ENCODE data around the gene VPS33B.
"Not testable (repeated sequence)": the region's sequence is repeated elsewhere in the genome, so short reads cannot be mapped to it uniquely, and the experiment has no call there.

Gene VPS33B

DNA sequence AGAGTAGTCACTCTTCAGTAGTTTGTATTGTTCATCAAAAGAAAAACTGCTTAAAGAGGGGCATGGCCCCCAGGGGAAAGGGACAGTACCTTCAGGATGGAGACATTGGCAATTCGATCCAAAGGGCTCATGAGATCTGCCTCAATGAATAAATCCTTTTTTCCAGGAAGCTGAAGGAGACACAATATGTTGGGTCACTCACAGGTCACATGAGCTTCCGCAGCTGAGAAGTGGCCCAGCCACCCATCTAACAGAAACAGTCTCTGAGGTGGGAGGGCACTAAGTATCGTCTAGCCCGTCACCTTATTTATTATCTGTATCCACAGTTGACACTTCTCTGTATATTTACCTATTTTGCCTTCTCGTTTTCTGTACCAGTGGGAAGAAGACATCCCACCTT is 4.7 kb downstream of the VPS33B start:
- Histone ChIP-seq H3K4me1 (peaks cover 0 to 19% (median 13%) of the 10 kb centered on the region in 4 donors), H3K4me3 (no peak overlapping the region), H3K27me3 (no peaks in the 10 kb centered on the region), H3K27ac (no peak overlapping the region), H3K36me3 (peaks cover 9 to 54% (median 27%) of the 10 kb centered on the region in 3 donors), H3K9me3 (no peaks in the 10 kb centered on the region)
- intact Hi-C loops (cut with DNase I; ENCODE audit: low total_unique reads): no loop called here
- DNase-seq: no peak
- TF ChIP-seq, protein P1, sequence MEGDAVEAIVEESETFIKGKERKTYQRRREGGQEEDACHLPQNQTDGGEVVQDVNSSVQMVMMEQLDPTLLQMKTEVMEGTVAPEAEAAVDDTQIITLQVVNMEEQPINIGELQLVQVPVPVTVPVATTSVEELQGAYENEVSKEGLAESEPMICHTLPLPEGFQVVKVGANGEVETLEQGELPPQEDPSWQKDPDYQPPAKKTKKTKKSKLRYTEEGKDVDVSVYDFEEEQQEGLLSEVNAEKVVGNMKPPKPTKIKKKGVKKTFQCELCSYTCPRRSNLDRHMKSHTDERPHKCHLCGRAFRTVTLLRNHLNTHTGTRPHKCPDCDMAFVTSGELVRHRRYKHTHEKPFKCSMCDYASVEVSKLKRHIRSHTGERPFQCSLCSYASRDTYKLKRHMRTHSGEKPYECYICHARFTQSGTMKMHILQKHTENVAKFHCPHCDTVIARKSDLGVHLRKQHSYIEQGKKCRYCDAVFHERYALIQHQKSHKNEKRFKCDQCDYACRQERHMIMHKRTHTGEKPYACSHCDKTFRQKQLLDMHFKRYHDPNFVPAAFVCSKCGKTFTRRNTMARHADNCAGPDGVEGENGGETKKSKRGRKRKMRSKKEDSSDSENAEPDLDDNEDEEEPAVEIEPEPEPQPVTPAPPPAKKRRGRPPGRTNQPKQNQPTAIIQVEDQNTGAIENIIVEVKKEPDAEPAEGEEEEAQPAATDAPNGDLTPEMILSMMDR (IDR thresholded peaks at IDR 0.05): no peak

DNA sequence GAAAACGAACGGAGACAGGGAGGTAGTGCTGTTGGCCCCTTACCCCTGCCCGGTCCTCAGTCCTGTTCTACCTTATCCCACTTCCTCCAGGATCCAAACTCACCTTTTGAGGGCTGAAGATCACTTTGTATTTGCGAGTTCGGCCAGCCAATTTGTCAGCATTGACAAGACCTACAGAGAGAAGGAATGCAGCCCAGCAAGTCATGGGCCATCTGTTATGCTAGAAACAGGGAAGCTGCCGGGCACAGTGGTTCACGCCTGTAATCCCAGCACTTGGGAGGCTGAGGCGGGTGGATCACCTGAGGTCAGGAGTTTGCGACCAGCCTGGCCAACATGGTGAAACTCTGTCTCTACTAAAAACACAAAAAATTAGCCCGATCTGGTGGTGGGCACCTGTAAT is 8.7 kb downstream of the VPS33B start:
- H3K4me3 ChIP-seq; H3K9me3 ChIP-seq; H3K27ac ChIP-seq; intact Hi-C loops (cut with DNase I; ENCODE audit: low total_unique reads); H3K4me1 ChIP-seq; DNase-seq; H3K27me3 ChIP-seq: not testable (repeated sequence)
- H3K36me3 ChIP-seq: peaks cover 42 to 91% (median 65%) of the 10 kb centered on the region in 3 donors

DNA sequence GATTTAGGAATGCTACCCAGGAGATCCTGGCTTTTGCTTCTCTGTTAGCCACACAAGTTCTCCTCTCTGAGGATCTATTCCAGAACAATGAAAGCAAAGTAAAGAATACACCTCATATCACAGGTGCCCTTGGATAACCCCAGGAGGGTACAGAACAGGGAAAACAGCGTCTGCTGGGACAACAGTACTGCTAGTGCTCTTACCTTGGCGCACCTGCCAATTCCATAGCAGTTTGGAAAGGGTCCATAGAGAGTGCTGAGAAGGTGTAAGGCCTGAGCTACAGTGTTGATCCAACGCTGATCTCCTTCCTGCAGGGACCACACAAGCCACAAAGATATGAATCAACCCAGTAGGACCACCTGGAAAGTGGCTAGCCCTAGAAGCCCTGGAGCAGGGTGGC is 15.1 kb downstream of the VPS33B start:
- DNase-seq: no peak
- H3K4me1 ChIP-seq: no peaks in the 10 kb centered on the region

DNA sequence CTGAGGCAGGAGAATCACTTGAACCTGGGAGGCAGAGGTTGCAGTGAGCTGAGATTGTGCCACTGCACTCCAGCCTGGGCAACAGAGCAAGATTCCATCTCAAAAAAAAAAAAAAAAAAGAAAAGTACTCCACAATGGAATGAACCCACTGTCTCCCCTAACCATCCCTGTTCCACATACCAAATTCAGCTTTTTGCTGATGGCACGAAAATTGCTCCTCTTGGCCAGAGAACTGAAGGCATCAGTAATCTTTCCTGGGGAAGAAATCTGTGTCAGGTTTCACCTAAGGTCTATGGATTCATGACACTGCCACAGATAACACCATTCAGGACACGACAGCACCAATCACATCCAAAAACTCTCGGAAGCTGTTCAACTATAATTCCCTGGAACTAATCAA is 21.2 kb downstream of the VPS33B start:
- TF ChIP-seq, protein P1 (IDR thresholded peaks at IDR 0.05): no peak
- Histone ChIP-seq H3K36me3 (peaks cover 63 to 87% (median 71%) of the 10 kb centered on the region in 3 donors), H3K9me3 (no peaks in the 10 kb centered on the region), H3K4me3 (no peak overlapping the region), H3K27ac (no peak overlapping the region), H3K27me3 (no peaks in the 10 kb centered on the region), H3K4me1 (no peaks in the 10 kb centered on the region)
- intact Hi-C loops (cut with DNase I; ENCODE audit: low total_unique reads): no loop called here
- DNase-seq: no peak

More for the DNA sequence above, 15.1 kb downstream of the VPS33B start:
- Histone ChIP-seq H3K27ac (no peak overlapping the region), H3K4me3 (no peak overlapping the region), H3K27me3 (no peaks in the 10 kb centered on the region), H3K36me3 (peaks cover 80 to 96% (median 95%) of the 10 kb centered on the region in 3 donors), H3K9me3 (no peaks in the 10 kb centered on the region)
- intact Hi-C loops (cut with DNase I; ENCODE audit: low total_unique reads): no loop called here
- TF ChIP-seq, protein P1 (IDR thresholded peaks at IDR 0.05): no peak

DNA sequence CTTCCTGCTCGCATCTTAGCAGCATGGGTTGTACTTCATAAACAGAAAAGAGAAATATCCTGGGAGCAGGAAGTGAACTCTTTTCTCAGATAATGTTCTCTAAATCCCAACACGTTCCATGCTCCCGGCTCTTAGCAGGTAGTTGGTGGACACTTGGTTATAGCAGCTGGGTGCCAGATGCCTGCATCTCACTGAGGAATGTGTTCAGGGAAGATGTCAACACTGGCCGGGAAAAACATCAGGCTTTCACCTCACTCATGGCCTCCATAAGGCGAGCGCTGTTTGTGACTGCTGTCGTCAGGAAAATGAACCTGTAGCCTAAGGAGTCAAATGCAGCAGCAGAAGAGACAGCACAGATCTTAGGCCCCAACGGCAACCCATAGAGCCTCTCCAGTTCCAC is 23.7 kb downstream of the VPS33B start:
- peaks cover 45 to 62% (median 47%) of the 10 kb centered on the region in 3 donors for H3K36me3 ChIP-seq
- TF ChIP-seq, protein P1 (IDR thresholded peaks at IDR 0.05): no peak
- DNase-seq: no peak
- intact Hi-C loops (cut with DNase I; ENCODE audit: low total_unique reads): no loop called here
- H3K4me3 ChIP-seq: no peak overlapping the region
- H3K4me1 ChIP-seq: peaks cover 0 to 4% (median under 1%) of the 10 kb centered on the region in 4 donors
- H3K27ac ChIP-seq: no peak overlapping the region
- H3K9me3 ChIP-seq: no peaks in the 10 kb centered on the region
- H3K27me3 ChIP-seq: no peaks in the 10 kb centered on the region

DNA sequence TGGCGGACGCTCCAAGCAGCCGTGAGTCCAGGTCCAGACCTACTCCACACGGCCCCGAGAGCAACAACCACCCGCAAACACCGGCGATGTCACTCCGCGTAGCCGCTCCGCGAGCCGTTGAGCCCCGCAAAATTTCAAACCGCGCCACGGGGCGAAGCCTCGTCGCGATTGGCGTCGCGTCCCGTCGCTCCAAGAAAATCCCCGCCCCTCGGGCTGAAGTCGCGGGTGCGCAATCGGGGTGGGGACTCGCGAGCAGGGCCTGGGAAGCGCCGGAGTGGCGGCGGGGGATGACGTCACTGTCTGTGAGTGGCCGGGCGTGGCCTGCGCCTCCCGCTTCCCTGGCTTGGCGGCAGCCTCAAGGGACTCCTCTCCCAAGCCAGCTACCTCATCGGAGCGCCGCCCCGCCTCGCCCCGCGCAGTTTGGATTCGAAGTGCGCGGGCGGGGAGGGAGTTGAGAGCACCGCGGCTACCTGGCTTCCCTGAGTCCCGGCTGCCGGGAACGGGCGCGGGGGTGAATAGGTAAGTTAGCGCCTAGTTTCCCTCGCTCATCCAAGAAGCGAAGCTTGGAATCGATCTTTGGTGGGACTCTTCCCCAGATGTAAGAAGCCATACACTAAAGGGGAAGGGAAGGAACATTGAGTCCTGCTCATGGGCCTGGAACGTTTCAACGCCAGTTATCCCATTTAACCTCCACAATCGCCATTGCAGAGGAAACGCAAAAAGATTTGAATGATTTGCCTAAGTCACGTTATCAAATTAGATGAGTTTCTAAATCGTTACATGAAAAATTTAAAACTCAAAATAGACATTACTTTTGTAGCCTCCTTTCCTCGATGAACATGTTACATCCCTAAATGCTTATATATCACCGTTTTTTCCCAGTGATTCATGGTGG is 27.7 kb downstream of the VPS33B start, which contains the start of gene PRC1:
TSS of gene PRC1 (minus strand) at position 119 of the 895 bp plus-strand sequence. CDS start at position 1, 118 bp downstream.
- TF ChIP-seq, protein P1 (IDR thresholded peaks at IDR 0.05): no peak
- Histone ChIP-seq H3K27me3 (no peaks in the 10 kb centered on the region), H3K27ac (peak within 1 kb of the TSS; percentile 84 to 85), H3K9me3 (no peaks in the 10 kb centered on the region), H3K4me3 (peak within 1 kb of the TSS; percentile 76 to 88), H3K36me3 (peaks cover 7 to 21% (median 8%) of the 10 kb centered on the region in 3 donors), H3K4me1 (peaks cover 0 to 12% (median 4%) of the 10 kb centered on the region in 4 donors)
- intact Hi-C loops (cut with DNase I; ENCODE audit: low total_unique reads): loop anchor here (5.0 kb wide), 1 partner anchor 37 kb away; no protein-coding TSS in a partner anchor
- DNase-seq: peak; percentile 98 to 99

All from tibial artery (tissue), 4 donors.